ENCODE data around the gene DGKD. TPM values are rescaled to one million over a fixed set of nuclear protein-coding genes. Genes with fewer than 3 reads are reported as not detected.

Gene DGKD
- total RNA-seq, 2 donors from 2014 or later, result 148 to 170 TPM

DNA sequence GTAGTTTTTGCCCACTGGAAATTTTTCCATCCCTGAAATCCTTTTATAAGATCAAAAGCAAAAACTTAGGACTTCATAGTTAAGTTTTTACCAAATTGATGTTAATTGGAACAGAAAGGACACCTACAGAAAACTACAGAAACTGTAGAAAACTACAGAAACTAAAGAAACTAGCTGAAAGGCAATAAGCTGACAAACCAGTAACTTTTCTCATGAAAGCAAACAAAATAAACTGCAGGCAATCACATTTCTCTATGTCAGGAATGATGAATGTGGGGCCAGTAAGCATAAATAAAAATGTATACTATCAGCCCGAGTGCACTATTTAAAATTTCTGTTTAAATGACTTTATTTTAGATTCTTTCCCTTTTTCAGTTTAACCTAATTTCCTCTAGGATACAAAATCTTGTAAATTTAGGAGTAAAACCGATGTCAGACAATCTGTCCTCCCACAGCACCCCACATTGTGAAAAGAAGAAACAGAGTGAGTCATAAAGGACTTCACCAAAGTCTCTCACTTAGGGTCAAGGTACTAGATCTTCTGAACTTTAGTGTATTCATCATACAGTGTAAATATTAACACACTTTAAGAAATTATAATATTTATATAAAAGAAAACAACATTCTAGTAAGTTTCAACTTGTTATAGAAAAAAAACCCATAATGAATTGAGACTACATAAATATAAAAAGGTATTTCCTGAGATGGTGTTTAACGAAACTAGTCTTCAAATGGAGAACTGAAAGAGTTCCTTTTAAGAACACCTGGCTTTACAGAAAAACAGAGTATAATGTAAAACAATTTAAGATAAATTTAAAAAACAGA is 165.7 kb downstream of the DGKD start:
- H3K4me3 Mint-ChIP-seq, result no peak overlapping the region
- no peaks in the 10 kb centered on the region for H3K27me3 Mint-ChIP-seq
- ATAC-seq, result no peak
- DNase-seq, result no peak
- H3K27ac Mint-ChIP-seq, result no peak overlapping the region
- no peaks in the 10 kb centered on the region for H3K36me3 Mint-ChIP-seq (ENCODE audit: low read depth)
- H3K9me3 ChIP-seq (ENCODE audit: control insufficient read depth, low read length, poor library complexity, severe bottlenecking), result no peaks in the 10 kb centered on the region
- H3K4me1 Mint-ChIP-seq, result no peaks in the 10 kb centered on the region

Other genes starting within 250 kb of the DGKD start
- 100 to 1,000 TPM in 1 of 2 donors, 10 to 100 TPM in 1; 87.3 to 115 TPM for gene ATG16L1, start 102.8 kb upstream of the DGKD start, total RNA-seq
- gene SAG, start 46.7 kb upstream of the DGKD start, total RNA-seq, result under 1 TPM; 0.10 to 0.25 TPM
- 10 to 100 TPM; 10.7 to 14.0 TPM for gene USP40, start 212.3 kb downstream of the DGKD start, total RNA-seq

Data from T-helper 17 cell (primary cell).